ENCODE results near the gene ATXN1.

DNA sequence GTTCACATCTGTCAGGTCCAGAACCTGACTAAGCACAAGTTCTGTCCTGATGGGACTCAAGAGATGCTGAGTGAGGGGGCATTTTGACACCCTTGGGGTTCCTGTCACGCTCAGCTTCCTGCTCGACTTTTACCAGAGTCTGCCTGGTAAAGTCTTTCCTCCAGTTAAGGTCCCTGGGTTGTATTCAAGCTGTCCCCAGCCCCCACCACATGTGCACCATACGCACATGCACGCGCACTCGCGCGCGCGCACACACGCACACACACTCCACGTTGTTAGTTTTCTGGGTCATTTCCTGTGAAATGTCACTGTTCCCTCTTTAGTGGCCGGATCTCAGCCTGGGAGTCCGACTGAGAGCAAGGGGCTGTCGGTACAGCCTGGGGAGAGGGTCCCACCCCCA lies 356.8 kb downstream of the ATXN1 start:
- TF ChIP-seq, protein P1, sequence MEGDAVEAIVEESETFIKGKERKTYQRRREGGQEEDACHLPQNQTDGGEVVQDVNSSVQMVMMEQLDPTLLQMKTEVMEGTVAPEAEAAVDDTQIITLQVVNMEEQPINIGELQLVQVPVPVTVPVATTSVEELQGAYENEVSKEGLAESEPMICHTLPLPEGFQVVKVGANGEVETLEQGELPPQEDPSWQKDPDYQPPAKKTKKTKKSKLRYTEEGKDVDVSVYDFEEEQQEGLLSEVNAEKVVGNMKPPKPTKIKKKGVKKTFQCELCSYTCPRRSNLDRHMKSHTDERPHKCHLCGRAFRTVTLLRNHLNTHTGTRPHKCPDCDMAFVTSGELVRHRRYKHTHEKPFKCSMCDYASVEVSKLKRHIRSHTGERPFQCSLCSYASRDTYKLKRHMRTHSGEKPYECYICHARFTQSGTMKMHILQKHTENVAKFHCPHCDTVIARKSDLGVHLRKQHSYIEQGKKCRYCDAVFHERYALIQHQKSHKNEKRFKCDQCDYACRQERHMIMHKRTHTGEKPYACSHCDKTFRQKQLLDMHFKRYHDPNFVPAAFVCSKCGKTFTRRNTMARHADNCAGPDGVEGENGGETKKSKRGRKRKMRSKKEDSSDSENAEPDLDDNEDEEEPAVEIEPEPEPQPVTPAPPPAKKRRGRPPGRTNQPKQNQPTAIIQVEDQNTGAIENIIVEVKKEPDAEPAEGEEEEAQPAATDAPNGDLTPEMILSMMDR (optimal IDR thresholded peaks at IDR 0.05 in 1 of 3, IDR thresholded peaks at IDR 0.05 in 1 of 3, conservative IDR thresholded peaks at IDR 0.05 in 1 of 3; ENCODE audit: extremely low read depth in 1 of 3, insufficient read depth in 2 of 3, low read length in 3 of 3): no peak
- no peak for TF ChIP-seq EZH2 (IDR thresholded peaks at IDR 0.05; ENCODE audit: low read length)

Data from keratinocyte (primary cell).